Measurements from ENCODE around the gene UBE2K. TPM values are rescaled to one million over a fixed set of nuclear protein-coding genes. Genes with fewer than 3 reads are reported as not detected.

UBE2K gene
- total and polyA plus RNA-seq, 8 donors, result 7.0 to 187 (median 38.4) TPM

DNA sequence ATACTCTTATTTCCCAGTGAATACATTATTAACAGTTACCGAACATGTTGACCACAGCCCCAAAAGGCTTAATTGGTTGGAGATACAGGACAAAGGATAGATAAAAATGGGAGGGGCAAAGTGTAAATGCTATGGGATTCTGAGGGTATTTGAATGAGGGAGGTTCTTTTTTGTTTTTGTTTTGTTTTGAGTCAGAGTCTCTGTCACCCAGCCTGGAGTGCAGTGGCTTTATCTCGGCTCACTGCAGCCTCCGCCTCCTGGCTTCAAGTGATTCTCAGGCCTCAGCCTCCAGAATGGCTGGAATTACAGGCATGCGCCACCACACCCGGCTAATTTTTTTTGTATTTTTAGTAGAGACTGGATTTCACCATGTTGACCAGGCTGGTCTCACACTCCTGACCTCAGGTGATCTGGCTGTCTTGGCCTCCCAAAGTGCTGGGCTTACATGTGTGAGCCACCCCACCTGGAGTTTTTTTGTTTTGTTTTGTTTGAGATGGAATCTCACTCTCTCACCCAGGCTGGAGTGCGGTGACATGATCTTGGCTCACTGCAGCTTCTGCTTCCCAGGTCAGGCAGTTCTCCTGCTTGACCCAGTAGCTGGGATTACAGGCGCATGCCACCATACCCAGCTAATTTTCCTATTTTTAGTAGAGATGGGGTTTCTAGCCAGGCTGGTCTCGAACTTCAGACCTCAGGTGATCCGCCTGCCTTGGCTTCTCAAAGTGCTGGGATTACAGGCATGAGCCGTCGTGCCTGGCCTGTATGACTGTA is 9.0 kb downstream of the UBE2K start:
- H3K27ac ChIP-seq, result peak overlapping the region; percentile 33 to 66 (median 55)
- H3K9me3 ChIP-seq, result no peaks in the 10 kb centered on the region
- H3K27me3 ChIP-seq, result no peaks in the 10 kb centered on the region
- WGBS, 5 donors, result 80 to 84% (median 81%) methylated on average over 11 of the region's 11 CpGs
- intact Hi-C loops (cut with DNase I; ENCODE audit: low total_unique reads), result no loop called here
- H3K4me1 ChIP-seq, result peaks cover 22 to 75% (median 46%) of the 10 kb centered on the region in 4 donors
- H3K4me3 ChIP-seq, result no peak overlapping the region
- DNase-seq, result no peak
- TF ChIP-seq, protein P1, sequence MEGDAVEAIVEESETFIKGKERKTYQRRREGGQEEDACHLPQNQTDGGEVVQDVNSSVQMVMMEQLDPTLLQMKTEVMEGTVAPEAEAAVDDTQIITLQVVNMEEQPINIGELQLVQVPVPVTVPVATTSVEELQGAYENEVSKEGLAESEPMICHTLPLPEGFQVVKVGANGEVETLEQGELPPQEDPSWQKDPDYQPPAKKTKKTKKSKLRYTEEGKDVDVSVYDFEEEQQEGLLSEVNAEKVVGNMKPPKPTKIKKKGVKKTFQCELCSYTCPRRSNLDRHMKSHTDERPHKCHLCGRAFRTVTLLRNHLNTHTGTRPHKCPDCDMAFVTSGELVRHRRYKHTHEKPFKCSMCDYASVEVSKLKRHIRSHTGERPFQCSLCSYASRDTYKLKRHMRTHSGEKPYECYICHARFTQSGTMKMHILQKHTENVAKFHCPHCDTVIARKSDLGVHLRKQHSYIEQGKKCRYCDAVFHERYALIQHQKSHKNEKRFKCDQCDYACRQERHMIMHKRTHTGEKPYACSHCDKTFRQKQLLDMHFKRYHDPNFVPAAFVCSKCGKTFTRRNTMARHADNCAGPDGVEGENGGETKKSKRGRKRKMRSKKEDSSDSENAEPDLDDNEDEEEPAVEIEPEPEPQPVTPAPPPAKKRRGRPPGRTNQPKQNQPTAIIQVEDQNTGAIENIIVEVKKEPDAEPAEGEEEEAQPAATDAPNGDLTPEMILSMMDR (IDR thresholded peaks at IDR 0.05), result no peak
- no peak for TF ChIP-seq POLR2AphosphoS5 (IDR thresholded peaks at IDR 0.05)
- no peak for TF ChIP-seq POLR2A (IDR thresholded peaks at IDR 0.05)
- TF ChIP-seq EP300 (IDR thresholded peaks at IDR 0.05), result no peak
- peaks cover 7 to 16% (median 14%) of the 10 kb centered on the region in 4 donors for H3K36me3 ChIP-seq

DNA sequence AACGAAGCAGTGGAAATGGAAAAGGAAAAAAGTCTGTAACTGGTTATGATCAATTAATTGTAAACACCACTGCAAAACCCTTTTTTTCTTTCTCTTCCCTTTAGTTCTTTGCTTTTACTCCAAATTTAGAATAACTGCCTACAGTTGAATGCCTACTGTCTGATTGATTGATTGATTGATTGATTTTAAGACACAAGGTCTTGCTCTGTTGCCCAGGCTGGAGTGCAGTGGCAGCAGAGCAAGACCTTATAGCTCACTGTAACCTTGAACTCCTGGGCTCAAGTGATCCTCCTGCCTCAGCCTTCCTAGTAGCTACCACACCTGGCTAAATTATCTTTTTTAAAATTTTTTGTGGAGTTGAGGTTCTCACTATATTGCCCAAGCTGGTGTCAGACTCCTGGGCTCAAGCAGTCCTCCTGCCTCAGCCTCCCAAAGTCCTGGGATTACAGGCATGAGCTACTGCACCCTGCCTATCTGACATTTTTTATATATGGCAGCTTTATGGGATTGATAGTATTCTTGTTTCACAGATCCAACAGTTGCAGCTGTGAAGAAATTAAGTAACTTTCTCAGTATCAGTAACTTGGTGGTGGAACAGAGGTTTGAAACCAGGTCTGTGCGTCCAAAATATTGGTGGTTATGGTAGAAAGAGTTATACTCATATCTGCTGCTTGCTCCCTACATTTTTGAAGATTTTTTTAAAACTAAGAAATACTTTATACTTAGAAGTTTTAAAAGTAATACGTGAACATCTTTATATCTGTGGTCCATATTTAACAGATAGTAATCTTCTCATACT is 12.4 kb downstream of the UBE2K start:
- WGBS, 5 donors, result 62 to 77% (median 66%) methylated on average over 3 of the region's 3 CpGs
- Histone ChIP-seq H3K36me3 (peaks cover 0 to 3% (median 0%) of the 10 kb centered on the region in 4 donors), H3K4me3 (no peak overlapping the region), H3K27ac (peak overlapping the region in 1 of 5 donors; percentile 46), H3K27me3 (no peaks in the 10 kb centered on the region), H3K4me1 (peaks cover 25 to 85% (median 57%) of the 10 kb centered on the region in 4 donors), H3K9me3 (no peaks in the 10 kb centered on the region)
- DNase-seq, result no peak
- TF ChIP-seq, protein P1 (IDR thresholded peaks at IDR 0.05), result no peak
- no peak for TF ChIP-seq POLR2A (IDR thresholded peaks at IDR 0.05)
- no peak for TF ChIP-seq POLR2AphosphoS5 (IDR thresholded peaks at IDR 0.05)
- TF ChIP-seq EP300 (IDR thresholded peaks at IDR 0.05), result no peak
- intact Hi-C loops (cut with DNase I; ENCODE audit: low total_unique reads), result no loop called here

DNA sequence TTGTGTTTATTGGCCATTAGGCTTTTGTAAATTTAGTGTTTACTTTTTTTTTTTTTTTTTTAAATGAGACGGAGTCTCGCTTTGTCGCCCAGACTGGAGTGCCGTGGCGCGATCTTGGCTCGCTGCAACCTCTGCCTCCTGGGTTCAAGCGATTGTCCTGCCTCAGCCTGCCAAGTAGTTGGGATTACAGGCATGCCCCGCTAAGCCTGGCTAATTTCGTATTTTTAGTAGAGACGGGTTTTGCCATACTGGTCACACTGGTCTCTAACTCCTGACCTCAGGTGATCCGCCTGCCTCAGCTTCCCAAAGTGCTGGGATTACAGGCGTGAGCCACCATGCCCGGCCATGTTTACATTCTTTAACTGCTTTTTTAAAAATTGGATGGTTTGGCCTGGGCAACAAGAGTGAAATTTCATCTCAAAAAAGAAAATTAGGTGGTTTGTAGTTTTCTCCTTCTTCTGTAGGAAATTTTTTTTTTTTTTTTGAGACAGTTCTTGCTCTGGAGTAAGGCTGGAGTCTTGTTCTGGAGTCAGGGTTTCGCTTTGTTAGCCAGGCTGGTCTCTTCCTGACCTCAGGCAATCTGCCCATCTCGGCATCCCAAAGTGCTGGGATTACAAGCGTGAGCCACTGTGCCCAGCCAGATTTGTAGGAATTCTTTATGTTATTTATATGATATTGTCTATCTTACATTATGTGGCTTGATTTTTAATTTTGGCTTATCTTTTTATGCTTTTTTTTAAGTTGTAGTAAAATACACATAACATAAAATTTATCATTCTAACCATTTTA is 15.1 kb downstream of the UBE2K start:
- no peak for DNase-seq
- H3K27ac ChIP-seq, result peak overlapping the region in 1 of 5 donors; percentile 19
- H3K27me3 ChIP-seq, result no peaks in the 10 kb centered on the region
- intact Hi-C loops (cut with DNase I; ENCODE audit: low total_unique reads), result no loop called here
- H3K4me1 ChIP-seq, result peaks cover 12 to 71% (median 40%) of the 10 kb centered on the region in 4 donors
- H3K4me3 ChIP-seq, result no peak overlapping the region
- H3K9me3 ChIP-seq, result no peaks in the 10 kb centered on the region
- WGBS, 5 donors, result 86 to 94% (median 91%) methylated on average over 17 of the region's 17 CpGs
- TF ChIP-seq POLR2AphosphoS5 (IDR thresholded peaks at IDR 0.05), result no peak
- no peak for TF ChIP-seq EP300 (IDR thresholded peaks at IDR 0.05)
- TF ChIP-seq POLR2A (IDR thresholded peaks at IDR 0.05), result no peak
- TF ChIP-seq, protein P1 (IDR thresholded peaks at IDR 0.05), result no peak
- H3K36me3 ChIP-seq, result peaks cover 0 to 14% (median 9%) of the 10 kb centered on the region in 4 donors

DNA sequence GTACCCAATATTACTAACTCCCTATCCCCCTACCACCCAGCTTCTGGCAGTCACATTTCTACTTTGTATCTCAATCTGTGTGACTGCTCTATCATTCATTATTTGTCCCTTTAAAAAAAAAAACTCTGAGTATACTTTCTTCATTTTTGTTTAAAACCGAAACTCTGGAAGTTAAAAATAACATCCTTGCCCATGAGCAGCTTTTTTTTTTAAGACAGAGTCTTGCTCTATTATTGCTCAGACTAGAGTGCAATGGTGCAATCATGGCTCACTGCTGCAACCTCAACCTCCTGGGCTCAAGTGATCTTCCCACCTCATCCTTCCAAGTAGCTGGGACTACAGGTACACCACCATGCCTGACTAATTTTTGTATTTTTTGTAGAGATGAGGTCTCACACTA is 15.8 kb downstream of the UBE2K start:
- intact Hi-C loops (cut with DNase I; ENCODE audit: low total_unique reads), result no loop called here
- 47 to 66% (median 49%) methylated on average over 1 of the region's 1 CpG for WGBS, 5 donors
- no peak for DNase-seq
- H3K27ac ChIP-seq, result peak overlapping the region in 2 of 5 donors; percentile 18 to 19
- no peak overlapping the region for H3K4me3 ChIP-seq
- H3K36me3 ChIP-seq, result peaks cover 0 to 21% (median 14%) of the 10 kb centered on the region in 4 donors
- peaks cover 12 to 70% (median 41%) of the 10 kb centered on the region in 4 donors for H3K4me1 ChIP-seq
- TF ChIP-seq EP300 (IDR thresholded peaks at IDR 0.05) (no peak), POLR2A (IDR thresholded peaks at IDR 0.05) (no peak), POLR2AphosphoS5 (IDR thresholded peaks at IDR 0.05) (no peak)
- TF ChIP-seq, protein P1 (IDR thresholded peaks at IDR 0.05), result no peak
- H3K9me3 ChIP-seq, result no peaks in the 10 kb centered on the region
- no peaks in the 10 kb centered on the region for H3K27me3 ChIP-seq

Measured in stomach (tissue), 9 donors.